Endothelial cell of umbilical vein (primary cell): Measurements from ENCODE around the gene PDLIM1.

Experiments
- EZH2 ChIP-seq: IDR thresholded peaks from 2 replicates; pipeline ENCODE4 v1.6.1; 2012; ENCODE audit warnings: borderline replicate concordance, low read depth, mild to moderate bottlenecking, moderate library complexity, low read length, inconsistent platforms; ENCODE audit not compliant: severe bottlenecking
- JUN ChIP-seq: IDR thresholded peaks from 2 replicates; pipeline ENCODE4 v1.6.1; 2011; ENCODE audit warnings: borderline replicate concordance, low read depth; ENCODE audit not compliant: insufficient read length, insufficient read depth
- MAX ChIP-seq: IDR thresholded peaks from 2 replicates; pipeline ENCODE4 v1.6.1; 2011; ENCODE audit not compliant: insufficient read depth, insufficient read length
- POLR2A ChIP-seq: IDR thresholded peaks from 2 replicates; pipeline ENCODE4 v1.6.1; 2012; ENCODE audit warnings: low read depth, mild to moderate bottlenecking, control low read depth, low read length
- POLR2AphosphoS5 ChIP-seq: IDR thresholded peaks from 2 replicates; pipeline ENCODE4 v1.6.1; 2012; ENCODE audit warnings: low read depth, mild to moderate bottlenecking, control low read depth, low read length, moderate library complexity; ENCODE audit not compliant: insufficient read depth
- TF ChIP-seq, protein P1 (sequence below), 2 donors: IDR thresholded peaks; 1 replicate in 1 of 2; 2 replicates in 1 of 2; pipeline ENCODE4 v1.5.1; 2011; ENCODE audit warnings: low read length in 2 of 2, mild to moderate bottlenecking in 2 of 2, moderate library complexity in 2 of 2, control low read depth in 1 of 2, inconsistent platforms in 1 of 2, low read depth in 1 of 2; ENCODE audit not compliant: insufficient read depth in 1 of 2; ENCODE audit errors: extremely low read depth in 1 of 2

- TF ChIP-seq, protein P1, sequence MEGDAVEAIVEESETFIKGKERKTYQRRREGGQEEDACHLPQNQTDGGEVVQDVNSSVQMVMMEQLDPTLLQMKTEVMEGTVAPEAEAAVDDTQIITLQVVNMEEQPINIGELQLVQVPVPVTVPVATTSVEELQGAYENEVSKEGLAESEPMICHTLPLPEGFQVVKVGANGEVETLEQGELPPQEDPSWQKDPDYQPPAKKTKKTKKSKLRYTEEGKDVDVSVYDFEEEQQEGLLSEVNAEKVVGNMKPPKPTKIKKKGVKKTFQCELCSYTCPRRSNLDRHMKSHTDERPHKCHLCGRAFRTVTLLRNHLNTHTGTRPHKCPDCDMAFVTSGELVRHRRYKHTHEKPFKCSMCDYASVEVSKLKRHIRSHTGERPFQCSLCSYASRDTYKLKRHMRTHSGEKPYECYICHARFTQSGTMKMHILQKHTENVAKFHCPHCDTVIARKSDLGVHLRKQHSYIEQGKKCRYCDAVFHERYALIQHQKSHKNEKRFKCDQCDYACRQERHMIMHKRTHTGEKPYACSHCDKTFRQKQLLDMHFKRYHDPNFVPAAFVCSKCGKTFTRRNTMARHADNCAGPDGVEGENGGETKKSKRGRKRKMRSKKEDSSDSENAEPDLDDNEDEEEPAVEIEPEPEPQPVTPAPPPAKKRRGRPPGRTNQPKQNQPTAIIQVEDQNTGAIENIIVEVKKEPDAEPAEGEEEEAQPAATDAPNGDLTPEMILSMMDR (IDR thresholded peaks at IDR 0.05; ENCODE audit: extremely low read depth in 1 of 2, insufficient read depth in 1 of 2, low read depth in 1 of 2, low read length in 2 of 2), result no peak
- TF ChIP-seq POLR2AphosphoS5, result no peak
- no peak for TF ChIP-seq MAX
- no peak for TF ChIP-seq JUN
- TF ChIP-seq POLR2A, result no peak
- no peak for TF ChIP-seq EZH2
Measured at GRCh38 chr10:95326396-95326795, 35.6 kb upstream of the PDLIM1 start.
